C4-2B (cell line): Measurements from ENCODE around the gene WDR90.

Experiments used
- CTCF ChIP-seq: fragments of 450-650 bp; conservative IDR thresholded peaks from 2 replicates; pipeline ENCODE4 v1.5.1; 2017; ENCODE audit warnings: mild to moderate bottlenecking
- ZFX ChIP-seq: fragments of 450-650 bp; IDR thresholded peaks from 2 replicates; pipeline ENCODE4 v1.6.1; 2017

- TF ChIP-seq ZFX (no peak), CTCF (no peak)
Observed at GRCh38 chr16:617855-618254, 31.3 kb upstream of the WDR90 start.
